HEK293T (cell line): ENCODE measurements around the gene GAB2.

ENCODE experiments used
- ARNT ChIP-seq: fragments of 450-650 bp; IDR thresholded peaks from 2 replicates; pipeline ENCODE4 v1.6.1; 2017; ENCODE audit warnings: mild to moderate bottlenecking
- BHLHE40 ChIP-seq: fragments of 450-650 bp; IDR thresholded peaks from 2 replicates; pipeline ENCODE4 v1.6.1; 2016; ENCODE audit warnings: mild to moderate bottlenecking, moderate library complexity, borderline replicate concordance
- CTBP1 ChIP-seq: fragments of 450-650 bp; IDR thresholded peaks from 2 replicates; pipeline ENCODE4 v1.6.1; 2016; ENCODE audit warnings: borderline replicate concordance
- SUZ12 ChIP-seq: fragments of 450-650 bp; IDR thresholded peaks from 2 replicates; pipeline ENCODE4 v1.6.1; 2016; ENCODE audit warnings: mild to moderate bottlenecking
- ZNF384 ChIP-seq: fragments of 450-650 bp; IDR thresholded peaks from 2 replicates; pipeline ENCODE4 v1.6.1; 2016

GRCh38 chr11:78170413-78170812 is 247.2 kb downstream of the GAB2 start:
- TF ChIP-seq ZNF384 (no peak), ARNT (no peak), BHLHE40 (no peak), CTBP1 (no peak), SUZ12 (no peak)
